Endometrial microvascular endothelial cells (primary cell): ENCODE measurements around the gene AMDHD2. TPM values are rescaled to one million over a fixed set of nuclear protein-coding genes. Genes with fewer than 3 reads are reported as not detected.
"Not testable (repeated sequence)": the region's sequence is repeated elsewhere in the genome, so short reads cannot be mapped to it uniquely, and the experiment has no call there.

Experiments used
- in situ Hi-C: cut with HindIII; loops from 2 replicates; pipeline ENCODE4 v1.10.0; 2017; ENCODE audit warnings: low sequenced_read_pairs, low pct_unique_long_range_greater_than_20kb; ENCODE audit errors: inconsistent ontology term
- total RNA-seq: library from RNA; depleted of rRNA; stranded (reverse); fragments of >200 nt; gene quantifications from one replicate; pipeline ENCODE4 v1.2.3, GENCODE V29; 2015; ENCODE audit errors: inconsistent ontology term

The AMDHD2 gene
- total RNA-seq, 1 donor from 2014 or later: 26.0 TPM

- in situ Hi-C loops: no loop called here
Measured at GRCh38 chr16:2529061-2529931, 9.1 kb downstream of the AMDHD2 start.

DNA sequence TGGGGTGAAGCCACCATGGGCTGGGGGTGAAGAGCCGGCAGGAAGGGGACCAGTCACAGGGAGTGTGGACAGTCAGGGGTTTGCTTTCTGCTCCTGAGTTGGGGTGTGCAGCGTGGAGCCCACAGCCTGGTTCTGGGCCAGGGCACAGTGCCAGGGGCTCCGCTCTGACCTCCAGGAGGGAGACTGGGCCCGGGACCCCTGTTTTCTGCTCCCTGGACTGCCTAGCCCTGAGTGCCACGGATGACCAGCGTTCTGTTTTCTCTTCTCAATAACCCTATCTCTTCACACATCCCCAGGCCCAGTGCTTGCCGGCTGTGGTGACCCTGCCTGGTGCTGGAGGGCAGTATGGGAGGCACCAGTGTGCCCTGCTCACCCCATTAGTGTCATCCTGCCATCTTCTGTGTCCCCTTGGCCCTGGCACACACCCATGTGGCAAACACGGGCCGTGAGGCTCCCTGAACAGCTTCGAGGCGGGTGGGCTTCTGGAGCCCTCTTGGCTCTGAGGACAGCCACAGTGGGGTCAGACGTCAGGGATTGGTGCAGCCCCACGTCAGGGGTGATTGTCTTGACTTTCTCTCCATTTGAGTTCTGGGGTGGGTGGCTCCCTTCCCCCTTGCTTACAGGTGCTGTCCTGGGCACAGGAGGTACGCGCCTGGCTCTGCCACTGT, 9.9 kb downstream of the AMDHD2 start:
- in situ Hi-C loops: no loop called here

DNA sequence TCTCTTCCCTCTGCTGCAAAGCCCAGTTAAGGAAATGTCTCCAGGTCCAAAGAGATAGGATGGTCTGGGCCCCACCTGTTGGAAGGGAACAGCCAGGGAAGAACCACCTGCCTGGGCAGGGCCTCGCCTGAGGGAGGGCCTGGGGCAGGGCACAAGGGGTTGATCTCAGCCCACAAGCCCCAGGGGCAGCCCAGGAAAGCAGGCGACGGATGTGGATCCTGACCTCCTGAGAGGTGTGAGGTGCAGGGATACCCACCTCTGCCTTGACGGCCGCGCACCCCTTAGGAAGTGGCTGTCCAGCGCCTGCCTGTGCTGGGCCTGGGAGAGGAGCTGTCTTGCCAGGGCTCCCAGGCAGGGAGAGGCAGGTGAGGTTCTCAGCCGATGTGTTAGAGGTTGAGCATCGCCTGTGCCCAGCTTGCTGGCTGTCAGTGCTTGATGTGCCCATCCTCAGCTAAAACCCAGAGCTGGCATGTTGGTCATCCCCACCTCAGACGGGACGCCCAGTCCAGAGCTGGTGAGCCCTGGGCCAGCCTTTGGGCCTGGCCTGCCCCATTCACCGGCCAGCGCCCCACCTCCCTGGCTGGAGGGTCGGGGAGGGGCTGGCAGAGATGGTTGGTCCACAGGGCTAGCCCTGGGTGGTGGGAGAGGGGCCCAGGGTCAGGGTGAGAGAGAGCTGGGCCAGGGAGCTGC, 10.6 kb downstream of the AMDHD2 start:
- in situ Hi-C loops: no loop called here

GRCh38 chr16:2531371-2531695, 11.2 kb downstream of the AMDHD2 start, which contains the start of gene CEMP1:
CEMP1 (minus strand) TSS chr16:2531408; CDS start chr16:2531073, 335 bp downstream.
- in situ Hi-C loops: no loop called here

DNA sequence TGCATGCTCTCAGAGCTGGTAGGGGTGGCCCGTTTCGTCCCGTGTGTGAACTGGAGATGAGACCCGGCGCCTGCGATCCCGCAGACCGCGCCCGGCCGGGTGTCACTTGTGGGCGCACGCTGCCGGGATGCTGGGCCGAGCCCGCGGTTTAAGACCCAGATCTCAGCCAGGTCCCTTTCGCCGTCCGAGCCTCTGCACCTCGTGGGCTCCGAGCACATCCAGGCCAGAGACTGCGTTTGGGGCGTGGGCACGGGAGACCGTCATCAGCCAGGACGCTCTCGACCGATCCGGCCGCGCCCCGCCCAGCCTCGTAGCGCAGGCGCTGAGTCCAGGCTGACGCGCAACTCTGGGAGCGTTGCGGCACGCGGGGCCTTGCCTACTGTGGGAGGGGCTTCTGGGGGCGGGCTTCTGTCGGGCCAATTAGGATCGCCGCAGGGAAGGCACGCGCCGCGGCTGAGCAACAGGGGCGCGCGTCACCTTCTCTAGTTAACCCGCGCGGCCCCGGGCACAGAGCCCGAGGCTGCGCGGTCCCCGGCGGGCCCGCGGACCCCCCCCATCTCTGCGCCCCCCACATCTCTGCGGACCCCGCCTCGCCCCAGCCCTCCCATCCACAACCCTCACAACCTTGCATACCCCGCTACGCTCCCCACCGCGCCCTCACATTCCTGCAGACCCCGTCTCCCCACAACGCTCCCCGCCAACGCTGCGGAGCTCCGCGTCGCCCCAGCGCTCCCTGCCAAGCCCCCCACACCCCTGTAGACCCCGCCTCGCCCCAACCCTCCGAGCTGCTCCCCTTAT, 11.7 kb downstream of the AMDHD2 start:
- in situ Hi-C loops: no loop called here

DNA sequence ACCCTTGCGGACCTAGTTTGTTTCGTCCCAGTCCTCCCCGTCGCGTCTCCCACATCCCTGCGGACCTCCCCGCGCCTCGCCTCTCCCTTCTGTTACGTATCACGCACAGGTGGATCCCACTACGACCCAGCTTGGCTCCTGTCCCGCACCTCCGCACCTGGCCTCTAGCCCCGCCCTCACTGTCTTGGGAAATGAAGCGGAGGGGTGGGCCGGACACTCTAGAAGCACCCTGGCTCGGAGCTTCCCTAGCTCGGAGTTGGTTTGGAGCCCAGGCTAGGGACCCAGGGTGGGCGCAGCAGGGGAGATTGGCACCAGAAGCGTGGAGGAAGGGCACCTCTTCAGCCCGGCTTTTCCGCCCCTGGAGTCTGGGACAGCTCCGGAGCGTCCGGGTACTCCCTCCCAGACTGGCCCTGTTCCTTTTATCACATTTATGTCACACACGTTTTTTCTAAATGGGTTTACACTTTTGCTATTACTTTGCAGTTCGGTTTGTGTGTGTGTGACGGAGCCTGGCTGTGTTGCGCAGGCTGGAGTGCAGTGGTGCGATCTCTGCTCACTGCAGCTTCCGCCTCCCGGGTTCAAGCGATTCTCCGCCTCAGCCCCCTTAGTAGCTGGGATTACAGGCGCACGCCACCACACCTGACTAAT, 12.4 kb downstream of the AMDHD2 start:
- in situ Hi-C loops: no loop called here

- in situ Hi-C loops: not testable (repeated sequence)
Measured at GRCh38 chr16:2533142-2533755, 13.1 kb downstream of the AMDHD2 start.

- in situ Hi-C loops: no loop called here
Measured at GRCh38 chr16:2533912-2534311, 13.7 kb downstream of the AMDHD2 start.

DNA sequence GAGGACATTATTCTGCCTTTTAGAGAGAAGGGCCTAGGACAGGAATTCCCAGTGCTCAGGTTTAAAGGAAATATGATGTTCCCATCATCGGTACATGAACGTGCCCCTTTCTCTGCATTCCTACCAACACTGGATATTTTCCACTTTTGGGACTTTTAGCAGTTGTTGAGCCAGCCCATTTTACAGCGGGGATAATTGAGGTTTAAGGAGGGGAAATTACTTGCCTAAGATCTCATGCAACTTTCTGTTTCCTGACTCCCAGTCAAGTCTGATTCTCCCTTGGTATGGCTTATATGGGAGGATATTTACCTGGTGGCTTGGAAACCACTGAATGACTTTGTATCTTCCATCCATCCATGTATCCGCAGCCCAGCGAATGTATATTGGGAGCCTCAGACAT, 14.2 kb downstream of the AMDHD2 start:
- in situ Hi-C loops: not testable (repeated sequence)

DNA sequence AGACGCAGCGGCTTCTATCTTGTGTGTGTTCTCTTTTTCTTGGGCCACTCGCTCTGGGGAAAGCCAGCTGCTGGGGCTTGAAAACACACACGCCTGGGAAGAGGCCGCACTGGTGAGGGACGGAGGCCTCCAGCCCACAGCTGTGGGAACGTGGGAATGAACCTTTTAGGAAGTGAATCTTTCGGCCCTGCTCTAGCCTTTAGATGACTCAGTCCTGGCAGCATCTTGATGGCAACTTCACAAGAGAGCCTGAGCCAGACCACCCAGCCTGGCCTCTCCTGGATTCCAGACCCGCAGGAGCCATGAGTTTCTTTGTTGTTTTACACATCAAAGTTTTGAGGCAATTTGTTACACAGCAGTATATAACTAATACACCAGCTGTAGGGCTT, 15.4 kb downstream of the AMDHD2 start:
- in situ Hi-C loops: no loop called here

- in situ Hi-C loops: no loop called here
Measured at GRCh38 chr16:2537451-2538379, 17.5 kb downstream of the AMDHD2 start, which contains the start of gene PDPK1. PDPK1 (plus strand) TSS chr16:2538021; CDS start chr16:2538113, 92 bp downstream.

- in situ Hi-C loops: not testable (repeated sequence)
Measured at GRCh38 chr16:2539192-2539844, 19.1 kb downstream of the AMDHD2 start.

DNA sequence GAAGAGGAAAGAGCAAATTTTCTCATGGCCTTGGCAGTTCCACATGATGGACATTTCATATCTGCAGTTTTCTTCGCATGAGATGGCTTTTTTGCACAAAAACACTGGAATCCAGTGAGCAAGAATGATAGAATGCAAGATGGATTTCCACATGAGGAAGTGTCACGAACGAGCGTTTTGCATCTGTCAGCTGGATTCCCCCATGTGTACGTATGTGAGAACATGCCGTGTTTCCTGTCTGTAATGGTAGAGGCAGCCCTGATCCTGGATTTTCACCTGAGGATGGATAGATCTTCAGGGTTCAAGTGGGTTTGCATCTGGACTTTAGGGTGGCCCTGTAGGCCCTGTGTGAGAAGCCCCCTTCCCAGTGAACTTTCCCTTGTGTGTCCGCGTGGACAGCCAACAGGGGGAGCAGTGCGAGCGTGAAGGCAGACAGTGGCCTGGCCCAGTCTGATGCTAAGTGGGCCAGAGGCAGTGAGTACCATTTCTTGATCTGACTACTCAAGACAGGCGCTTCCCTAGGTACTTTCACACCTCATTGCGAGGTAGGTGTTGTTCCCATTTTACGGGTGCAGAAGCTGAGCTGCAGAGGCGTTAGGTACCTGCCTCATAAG, 19.8 kb downstream of the AMDHD2 start:
- in situ Hi-C loops: not testable (repeated sequence)

GRCh38 chr16:2540912-2541311, 20.7 kb downstream of the AMDHD2 start:
- in situ Hi-C loops: not testable (repeated sequence)

- in situ Hi-C loops: not testable (repeated sequence)
Measured at GRCh38 chr16:2541409-2541808, 21.2 kb downstream of the AMDHD2 start.

GRCh38 chr16:2543771-2544170, 23.6 kb downstream of the AMDHD2 start:
- in situ Hi-C loops: not testable (repeated sequence)
